Measurements from ENCODE around the gene ARMC12. TPM values are rescaled to one million over a fixed set of nuclear protein-coding genes. Genes with fewer than 3 reads are reported as not detected.

Gene ARMC12
- polyA plus RNA-seq, 1 of the 3 experiments (the other 2 are of a cell fraction): 1.6 TPM

- CTCF ChIA-PET: interaction anchor here (0.6 to 11.0 kb wide), 22 partner anchors 11 to 440 kb away, joined by 3 to 271 read pairs (median 11); partner anchors contain the start of genes FKBP5 and PPARD
Measured at GRCh38 chr6:35735452-35735851, 1.4 kb upstream of the ARMC12 start.

GRCh38 chr6:35736253-35736894 is 458 bp upstream of the ARMC12 start:
- Histone ChIP-seq H3K9ac (no peak overlapping the region), H3K27ac (ENCODE audit: low read depth in 2 of 2, low read length in 1 of 2) (no peak overlapping the region), H3K27me3 (ENCODE audit: insufficient read depth) (no peaks in the 10 kb centered on the region), H3K36me3 (replicated peaks in 1 of 2; ENCODE audit: control insufficient read depth in 1 of 2, insufficient read depth in 2 of 2, low read length in 1 of 2) (no peaks in the 10 kb centered on the region), H3K4me1 (ENCODE audit: control insufficient read depth in 1 of 2, insufficient read depth in 2 of 2, low read depth in 1 of 2, low read length in 1 of 2) (peaks cover 5 to 15% of the 10 kb centered on the region in 2 experiments; a peak in 1 of 4 replicates), H3K9me2 (no peaks in the 10 kb centered on the region), H3K4me2 (no peak overlapping the region), H3K4me3 (ENCODE audit: low read depth in 2 of 2, low read length in 1 of 2) (no peak overlapping the region; a peak in 1 of 4 replicates), H3K9me3 (no peaks in the 10 kb centered on the region), H2AFZ (ENCODE audit: low read depth) (no peak overlapping the region), H3K79me2 (ENCODE audit: insufficient read depth) (no peaks in the 10 kb centered on the region), H3F3A (replicated peaks; ENCODE audit: insufficient read depth) (no peaks in the 10 kb centered on the region), H4K20me1 (ENCODE audit: insufficient read depth) (no peaks in the 10 kb centered on the region)
- 66% methylated on average over 8 of the region's 8 CpGs for WGBS (ENCODE audit: low lambda C conversion rate)
- ChIA-PET CTCF (interaction anchor here (0.6 to 11.0 kb wide), 52 partner anchors 8 to 441 kb away, joined by 3 to 271 read pairs (median 7); partner anchors contain the start of genes FANCE, FKBP5, PPARD and TEAD3), POLR2A (interaction anchor here (0.6 to 1.2 kb wide), 4 partner anchors 112 to 278 kb away, joined by 4 to 8 read pairs (median 6); no protein-coding TSS in a partner anchor)
- peak; percentile 81 for DNase-seq
- TF ChIP-seq GABPA (IDR thresholded peaks at IDR 0.05; ENCODE audit: low read depth) (no peak), TEAD4 (IDR thresholded peaks at IDR 0.05; ENCODE audit: borderline replicate concordance, insufficient read depth) (no peak), TCF12 (IDR thresholded peaks at IDR 0.05) (no peak), MAX (IDR thresholded peaks at IDR 0.05; ENCODE audit: low read depth) (no peak), IRF3 (IDR thresholded peaks at IDR 0.05; ENCODE audit: low read depth, low read length) (no peak), SMC3 (IDR thresholded peaks at IDR 0.05; ENCODE audit: low read depth, low read length) (peak; percentile 85), FOXM1 (IDR thresholded peaks at IDR 0.05; ENCODE audit: low read depth) (no peak), EP300 (IDR thresholded peaks at IDR 0.05; ENCODE audit: borderline replicate concordance in 1 of 2, low read depth in 1 of 2, low read length in 1 of 2) (no peak), ELF1 (IDR thresholded peaks at IDR 0.05) (no peak), MEF2A (IDR thresholded peaks at IDR 0.05; ENCODE audit: borderline replicate concordance, low read depth) (no peak), FOSL2 (IDR thresholded peaks at IDR 0.05; ENCODE audit: borderline replicate concordance, low read depth) (no peak), YY1 (IDR thresholded peaks at IDR 0.05; ENCODE audit: low read depth) (no peak), NRF1 (IDR thresholded peaks at IDR 0.05; ENCODE audit: low read depth, low read length) (no peak), MXI1 (IDR thresholded peaks at IDR 0.05; ENCODE audit: low read depth, low read length) (no peak), USF1 (IDR thresholded peaks at IDR 0.05; ENCODE audit: borderline replicate concordance, low read depth) (no peak), RAD21 (IDR thresholded peaks at IDR 0.05; ENCODE audit: low read length) (peak; percentile 88)

More at GRCh38 chr6:35735452-35735851, 1.4 kb upstream of the ARMC12 start:
- Histone ChIP-seq H3K4me3 (ENCODE audit: low read depth in 2 of 2, low read length in 1 of 2) (no peak overlapping the region), H2AFZ (ENCODE audit: low read depth) (no peak overlapping the region), H3K27ac (ENCODE audit: low read depth in 2 of 2, low read length in 1 of 2) (no peak overlapping the region), H3K4me2 (no peak overlapping the region), H3K27me3 (ENCODE audit: insufficient read depth) (no peaks in the 10 kb centered on the region), H3K9ac (no peak overlapping the region), H3K79me2 (ENCODE audit: insufficient read depth) (no peaks in the 10 kb centered on the region), H3K9me3 (no peaks in the 10 kb centered on the region), H3K9me2 (no peaks in the 10 kb centered on the region), H3K4me1 (ENCODE audit: control insufficient read depth in 1 of 2, insufficient read depth in 2 of 2, low read depth in 1 of 2, low read length in 1 of 2) (peaks cover 5 to 20% of the 10 kb centered on the region in 2 experiments; a peak in 2 of 4 replicates), H3K36me3 (replicated peaks in 1 of 2; ENCODE audit: control insufficient read depth in 1 of 2, insufficient read depth in 2 of 2, low read length in 1 of 2) (no peaks in the 10 kb centered on the region), H3F3A (replicated peaks; ENCODE audit: insufficient read depth) (no peaks in the 10 kb centered on the region), H4K20me1 (ENCODE audit: insufficient read depth) (no peaks in the 10 kb centered on the region)
- WGBS (ENCODE audit: low lambda C conversion rate): 93% methylated on average over 3 of the region's 3 CpGs
- TF ChIP-seq TEAD4 (IDR thresholded peaks at IDR 0.05; ENCODE audit: borderline replicate concordance, insufficient read depth) (no peak), CTCF (IDR thresholded peaks at IDR 0.05) (no peak), CHD2 (IDR thresholded peaks at IDR 0.05; ENCODE audit: low read length, partially characterized antibody) (no peak), MXI1 (IDR thresholded peaks at IDR 0.05; ENCODE audit: low read depth, low read length) (no peak), TAF1 (IDR thresholded peaks at IDR 0.05; ENCODE audit: borderline replicate concordance, low read depth, low read length) (no peak)
- POLR2A ChIA-PET: interaction anchor here (0.6 to 0.9 kb wide), 2 partner anchors 111 to 210 kb away, joined by 6 to 8 read pairs; no protein-coding TSS in a partner anchor
- no peak for DNase-seq
